Fibroblast of the conjunctiva (primary cell): ENCODE data around the gene PRG2.
"Not testable (repeated sequence)": the region's sequence is repeated elsewhere in the genome, so short reads cannot be mapped to it uniquely, and the experiment has no call there.

Experiments used
- DNase-seq: peaks from one replicate; pipeline ENCODE4 v3.0.0-alpha.2; 2010; ENCODE audit warnings: low read depth

PRG2 gene

GRCh38 chr11:57368106-57368844 lies 22.2 kb downstream of the PRG2 start:
- DNase-seq = no peak

- DNase-seq = no peak
Observed at GRCh38 chr11:57364851-57365660, 25.4 kb downstream of the PRG2 start.

- no peak for DNase-seq
Observed at GRCh38 chr11:57363131-57364080, 27.0 kb downstream of the PRG2 start.

GRCh38 chr11:57361926-57362325 lies 28.5 kb downstream of the PRG2 start:
- no peak for DNase-seq

- not testable (repeated sequence) for DNase-seq
Observed at GRCh38 chr11:57361420-57361819, 29.0 kb downstream of the PRG2 start.

- DNase-seq = no peak
Observed at GRCh38 chr11:57360991-57361390, 29.5 kb downstream of the PRG2 start.

- no peak for DNase-seq
Observed at GRCh38 chr11:57359896-57360690, 30.4 kb downstream of the PRG2 start.

GRCh38 chr11:57359396-57359795 lies 31.1 kb downstream of the PRG2 start:
- no peak for DNase-seq

GRCh38 chr11:57358991-57359390 lies 31.5 kb downstream of the PRG2 start:
- DNase-seq = no peak

- DNase-seq = no peak
Observed at GRCh38 chr11:57358543-57358961, 31.9 kb downstream of the PRG2 start.

GRCh38 chr11:57357856-57358255 lies 32.6 kb downstream of the PRG2 start:
- DNase-seq = no peak

GRCh38 chr11:57357310-57357709 lies 33.1 kb downstream of the PRG2 start:
- no peak for DNase-seq

GRCh38 chr11:57356268-57356667 lies 34.2 kb downstream of the PRG2 start:
- no peak for DNase-seq

GRCh38 chr11:57354699-57355098 lies 35.8 kb downstream of the PRG2 start:
- DNase-seq = no peak

- DNase-seq = no peak
Observed at GRCh38 chr11:57353852-57354251, 36.6 kb downstream of the PRG2 start.

- DNase-seq = no peak
Observed at GRCh38 chr11:57353446-57353845, 37.0 kb downstream of the PRG2 start.

GRCh38 chr11:57353036-57353435 lies 37.4 kb downstream of the PRG2 start:
- DNase-seq = no peak

- no peak for DNase-seq
Observed at GRCh38 chr11:57349491-57350274, 40.8 kb downstream of the PRG2 start.

- DNase-seq = no peak
Observed at GRCh38 chr11:57348636-57349313, 41.7 kb downstream of the PRG2 start.

GRCh38 chr11:57348052-57348451 lies 42.4 kb downstream of the PRG2 start:
- no peak for DNase-seq
